ENCODE data around the gene TRIML2. TPM values are rescaled to one million over a fixed set of nuclear protein-coding genes. Genes with fewer than 3 reads are reported as not detected.

The TRIML2 gene
- total and polyA plus RNA-seq, 4 donors: not detected

GRCh38 chr4:188111955-188112354 lies 2.6 kb upstream of the TRIML2 start (continued):
- TF ChIP-seq REST (IDR thresholded peaks at IDR 0.05) (no peak), HNF4G (IDR thresholded peaks at IDR 0.05) (no peak)

DNA sequence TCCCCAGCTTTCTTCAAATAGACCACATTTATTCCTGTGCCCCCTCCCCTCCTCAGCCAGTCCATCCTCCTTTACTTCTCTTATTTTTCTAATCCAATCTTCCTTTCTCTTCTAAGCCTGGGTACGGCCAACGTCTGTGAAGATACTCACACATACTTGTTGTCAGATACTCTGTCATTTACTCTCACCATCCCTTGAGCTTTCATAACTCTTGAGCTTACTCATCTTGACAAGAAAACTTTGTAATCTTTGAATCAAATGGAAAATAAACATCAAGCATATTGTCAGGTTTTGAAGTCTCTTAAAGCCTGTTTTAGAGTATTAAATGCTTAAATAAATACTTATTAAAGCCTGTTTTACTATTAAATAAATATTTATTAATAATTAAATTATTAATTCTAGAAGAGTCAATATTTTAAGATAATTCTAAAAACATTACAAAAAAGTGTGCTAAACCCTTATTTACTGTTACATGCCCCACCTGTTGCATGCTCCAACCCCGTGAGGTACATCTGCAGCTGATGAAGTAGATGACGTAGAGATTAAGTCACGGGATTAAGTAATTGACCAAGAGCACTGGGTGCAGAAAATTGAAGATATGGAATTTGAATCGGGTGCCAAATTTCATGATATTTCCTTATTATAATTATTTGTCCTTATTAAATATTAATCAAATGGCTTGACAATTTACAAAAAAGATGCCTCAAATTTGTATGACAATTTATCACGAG lies 1.5 kb upstream of the TRIML2 start:
- Histone ChIP-seq H3K4me3 (ENCODE audit: low read depth in 1 of 3, low read length in 3 of 3) (no peak overlapping the region), H3K9ac (ENCODE audit: low read depth in 1 of 2, low read length in 2 of 2) (no peak overlapping the region), H3K36me3 (ENCODE audit: control insufficient read depth in 4 of 4, insufficient read depth in 3 of 4, low read depth in 1 of 4, low read length in 3 of 4) (no peaks in the 10 kb centered on the region), H3K27ac (ENCODE audit: low read depth in 1 of 2, low read length in 2 of 2) (no peak overlapping the region), H3K4me1 (ENCODE audit: control insufficient read depth in 4 of 4, insufficient read depth in 4 of 4, low read length in 3 of 4) (no peaks in the 10 kb centered on the region), H3K27me3 (ENCODE audit: control insufficient read depth in 4 of 4, insufficient read depth in 4 of 4, low read length in 3 of 4) (peaks cover 0 to 3% (median 0%) of the 10 kb centered on the region in 4 donors), H3K9me3 (ENCODE audit: control insufficient read depth in 4 of 4, low read length in 3 of 4) (peaks cover 0 to 5% (median 2%) of the 10 kb centered on the region in 4 donors)
- DNase-seq (ENCODE audit: low spot score): no peak
- 61% methylated on average over 7 of the region's 7 CpGs for WGBS
- TF ChIP-seq REST (IDR thresholded peaks at IDR 0.05) (no peak), RXRA (IDR thresholded peaks at IDR 0.05) (no peak), HNF4G (IDR thresholded peaks at IDR 0.05) (no peak), YY1 (IDR thresholded peaks at IDR 0.05) (no peak), GABPA (IDR thresholded peaks at IDR 0.05 in 1 of 2, conservative IDR thresholded peaks at IDR 0.05 in 1 of 2) (no peak), JUND (IDR thresholded peaks at IDR 0.05) (no peak), TAF1 (conservative IDR thresholded peaks at IDR 0.05) (no peak), CTCF (IDR thresholded peaks at IDR 0.05; ENCODE audit: low read depth, low read length, missing input control) (no peak), RAD21 (IDR thresholded peaks at IDR 0.05) (no peak), MAX (IDR thresholded peaks at IDR 0.05) (no peak), NR2F2 (IDR thresholded peaks at IDR 0.05) (no peak), ATF3 (IDR thresholded peaks at IDR 0.05) (no peak), FOXA1 (IDR thresholded peaks at IDR 0.05) (no peak), FOXA2 (IDR thresholded peaks at IDR 0.05) (no peak)
- TF ChIP-seq, protein P1, sequence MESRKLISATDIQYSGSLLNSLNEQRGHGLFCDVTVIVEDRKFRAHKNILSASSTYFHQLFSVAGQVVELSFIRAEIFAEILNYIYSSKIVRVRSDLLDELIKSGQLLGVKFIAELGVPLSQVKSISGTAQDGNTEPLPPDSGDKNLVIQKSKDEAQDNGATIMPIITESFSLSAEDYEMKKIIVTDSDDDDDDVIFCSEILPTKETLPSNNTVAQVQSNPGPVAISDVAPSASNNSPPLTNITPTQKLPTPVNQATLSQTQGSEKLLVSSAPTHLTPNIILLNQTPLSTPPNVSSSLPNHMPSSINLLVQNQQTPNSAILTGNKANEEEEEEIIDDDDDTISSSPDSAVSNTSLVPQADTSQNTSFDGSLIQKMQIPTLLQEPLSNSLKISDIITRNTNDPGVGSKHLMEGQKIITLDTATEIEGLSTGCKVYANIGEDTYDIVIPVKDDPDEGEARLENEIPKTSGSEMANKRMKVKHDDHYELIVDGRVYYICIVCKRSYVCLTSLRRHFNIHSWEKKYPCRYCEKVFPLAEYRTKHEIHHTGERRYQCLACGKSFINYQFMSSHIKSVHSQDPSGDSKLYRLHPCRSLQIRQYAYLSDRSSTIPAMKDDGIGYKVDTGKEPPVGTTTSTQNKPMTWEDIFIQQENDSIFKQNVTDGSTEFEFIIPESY (IDR thresholded peaks at IDR 0.05): no peak
